Activated gamma-delta T cell treated with anti-CD3 and anti-CD28 coated beads, Interleukin-2, amount 50 U/mL, for 16 hours (primary cell): ENCODE measurements around the gene TADA1.
A peak's percentile ranks its signal among the peaks of the same experiment; 100 is the strongest.

Experiments used
- DNase-seq: peaks from one replicate; pipeline ENCODE4 v3.0.0-alpha.2; 2020; ENCODE audit warnings: low read depth

TADA1 gene

GRCh38 chr1:166875734-166876539 is at the start of gene TADA1:
Gene TADA1, minus strand, starts transcription at chr1:166876264. Its CDS starts 31 bp downstream, at chr1:166876233.
- peak; percentile 99 for DNase-seq

GRCh38 chr1:166924823-166925541 is 48.9 kb upstream of the TADA1 start:
- no peak for DNase-seq

- no peak for DNase-seq
These were observed 44.8 kb upstream of the TADA1 start for GRCh38 chr1:166920561-166921475.

GRCh38 chr1:166918956-166919316 is 42.9 kb upstream of the TADA1 start:
- DNase-seq: no peak

- no peak for DNase-seq
These were observed 42.3 kb upstream of the TADA1 start for GRCh38 chr1:166918088-166918955.

GRCh38 chr1:166915941-166916340 is 39.9 kb upstream of the TADA1 start:
- no peak for DNase-seq

- DNase-seq: no peak
These were observed 39.0 kb upstream of the TADA1 start for GRCh38 chr1:166915042-166915441.

GRCh38 chr1:166914111-166914510 is 38.0 kb upstream of the TADA1 start:
- no peak for DNase-seq

- no peak for DNase-seq
These were observed 35.6 kb upstream of the TADA1 start for GRCh38 chr1:166911624-166912023.

GRCh38 chr1:166910396-166910994 is 34.4 kb upstream of the TADA1 start:
- peak; percentile 55 for DNase-seq

- no peak for DNase-seq
These were observed 32.9 kb upstream of the TADA1 start for GRCh38 chr1:166908942-166909341.

- DNase-seq: no peak
These were observed 31.7 kb upstream of the TADA1 start for GRCh38 chr1:166907763-166908162.

- DNase-seq: no peak
These were observed 31.0 kb upstream of the TADA1 start for GRCh38 chr1:166907051-166907450.

- no peak for DNase-seq
These were observed 30.6 kb upstream of the TADA1 start for GRCh38 chr1:166906647-166907046.

- DNase-seq: no peak
These were observed 29.8 kb upstream of the TADA1 start for GRCh38 chr1:166905900-166906299.

GRCh38 chr1:166905136-166905535 is 29.1 kb upstream of the TADA1 start:
- DNase-seq: no peak

- DNase-seq: no peak
These were observed 27.2 kb upstream of the TADA1 start for GRCh38 chr1:166903232-166903631.

GRCh38 chr1:166902279-166902678 is 26.2 kb upstream of the TADA1 start:
- no peak for DNase-seq

GRCh38 chr1:166900987-166901386 is 24.9 kb upstream of the TADA1 start:
- DNase-seq: no peak

- DNase-seq: no peak
These were observed 23.7 kb upstream of the TADA1 start for GRCh38 chr1:166899769-166900168.

GRCh38 chr1:166895766-166896165 is 19.7 kb upstream of the TADA1 start:
- no peak for DNase-seq
